HepG2 (cell line): ENCODE measurements around the gene CENPM. TPM values are rescaled to one million over a fixed set of nuclear protein-coding genes. Genes with fewer than 3 reads are reported as not detected.

Source experiments
- BRCA1 ChIP-seq: sonication (generic); formaldehyde crosslinking; IDR thresholded peaks from 2 replicates; pipeline ENCODE4 v1.4.0; 2020; ENCODE audit warnings: missing genetic modification reagents
- CREM ChIP-seq, 2 experiments: sonication (generic) in 1 of 2; formaldehyde crosslinking in 1 of 2; IDR thresholded peaks; 2 replicates each; pipeline versions ENCODE4 v1.4.0 to v1.6.1; 2016 to 2020; ENCODE audit warnings: antibody characterized with exemption in 1 of 2, mild to moderate bottlenecking in 1 of 2, missing genetic modification reagents in 1 of 2
- HES4 ChIP-seq: sonication (generic); formaldehyde crosslinking; IDR thresholded peaks from 2 replicates; pipeline ENCODE4 v1.9.0; 2021; ENCODE audit warnings: mild to moderate bottlenecking, missing genetic modification reagents, borderline replicate concordance
- MED1 ChIP-seq: sonication (generic); formaldehyde crosslinking; IDR thresholded peaks from 2 replicates; pipeline ENCODE4 v1.4.0; 2020; ENCODE audit warnings: missing genetic modification reagents
- PAXIP1 ChIP-seq: sonication (generic); formaldehyde crosslinking; conservative IDR thresholded peaks from 2 replicates; pipeline ENCODE4 v1.4.0; 2020; ENCODE audit warnings: mild to moderate bottlenecking, missing genetic modification reagents, moderate library complexity
- SALL1 ChIP-seq: sonication (generic); formaldehyde crosslinking; IDR thresholded peaks from 2 replicates; pipeline ENCODE4 v1.8.0; 2022; ENCODE audit warnings: mild to moderate bottlenecking, missing genetic modification reagents
- SAP130 ChIP-seq: IDR thresholded peaks from 2 replicates; pipeline ENCODE4 v1.6.1; 2016; ENCODE audit warnings: low read depth
- SMAD1 ChIP-seq: sonication (generic); formaldehyde crosslinking; IDR thresholded peaks from 2 replicates; pipeline ENCODE4 v1.4.0; 2020; ENCODE audit warnings: missing genetic modification reagents, low read depth, mild to moderate bottlenecking, borderline replicate concordance
- TRAFD1 ChIP-seq: sonication (generic); formaldehyde crosslinking; IDR thresholded peaks from 2 replicates; pipeline ENCODE4 v1.5.1; 2020; ENCODE audit warnings: missing genetic modification reagents, mild to moderate bottlenecking, borderline replicate concordance
- ZBTB25 ChIP-seq: IDR thresholded peaks from 2 replicates; pipeline ENCODE4 v1.6.1; 2018; ENCODE audit warnings: missing genetic modification reagents
- ZBTB8A ChIP-seq: sonication (generic); formaldehyde crosslinking; IDR thresholded peaks from 2 replicates; pipeline ENCODE4 v1.4.0; 2020; ENCODE audit warnings: mild to moderate bottlenecking, low read depth, missing genetic modification reagents, borderline replicate concordance
- ZFP91 ChIP-seq: sonication (generic); formaldehyde crosslinking; IDR thresholded peaks from 2 replicates; pipeline ENCODE4 v1.9.0; 2022; ENCODE audit warnings: missing genetic modification reagents, mild to moderate bottlenecking, borderline replicate concordance
- ZFX ChIP-seq: sonication (generic); formaldehyde crosslinking; IDR thresholded peaks from 2 replicates; pipeline ENCODE4 v1.4.0; 2020; ENCODE audit warnings: mild to moderate bottlenecking, low read depth, missing genetic modification reagents, moderate library complexity
- ZFY ChIP-seq: sonication (generic); formaldehyde crosslinking; IDR thresholded peaks from 2 replicates; pipeline ENCODE4 v1.4.0; 2020; ENCODE audit warnings: missing genetic modification reagents
- ZNF30 ChIP-seq: sonication (generic); formaldehyde crosslinking; IDR thresholded peaks from 2 replicates; pipeline ENCODE4 v1.5.0; 2020; ENCODE audit warnings: mild to moderate bottlenecking, missing genetic modification reagents
- ZNF629 ChIP-seq: sonication (generic); formaldehyde crosslinking; conservative IDR thresholded peaks from 2 replicates; pipeline ENCODE4 v1.5.0; 2020; ENCODE audit warnings: missing genetic modification reagents
- ZNF770 ChIP-seq: sonication (generic); formaldehyde crosslinking; IDR thresholded peaks from 2 replicates; pipeline ENCODE4 v1.5.0; 2020; ENCODE audit warnings: mild to moderate bottlenecking, missing genetic modification reagents
- polyA plus RNA-seq, 8 experiments: library from polyadenylated mRNA; depleted of rRNA in 3 of 8; stranded (reverse) in 7 of 8; unstranded in 1 of 8; fragments of >200 nt; fragmentation: Illumina TruSeq in 4 of 8; extraction: Trizol in 4 of 8; gene quantifications; 2 replicates each; pipeline versions ENCODE4 v1.2.1 to v1.2.3, GENCODE V29; 2011 to 2016; ENCODE audit warnings: low read depth in 4 of 8, missing spikeins in 1 of 8, mixed read lengths in 1 of 8; ENCODE audit not compliant: insufficient read depth in 1 of 8
- total RNA-seq, 5 experiments: library from RNA; depleted of rRNA; stranded (reverse); fragments of >200 nt; fragmentation: Illumina TruSeq; extraction: Trizol; gene quantifications; 2 replicates each; pipeline ENCODE4 v1.2.3, GENCODE V29; 2016; ENCODE audit warnings: low read depth in 1 of 5

Gene CENPM
- total and polyA plus RNA-seq, 2 of the 13 experiments (the other 11 are each of a cell fraction or from before 2014, with no cell fraction given): 11.2 to 37.3 TPM

GRCh38 chr22:41927813-41928212, 19.1 kb downstream of the CENPM start (continued):
- TF ChIP-seq MED1: peak; percentile 32; the same call in 1 of the 2 replicates
- peak; percentile 41; the same call in 1 of the 2 replicates for TF ChIP-seq SALL1 (CRISPR knock-in tag)
- TF ChIP-seq ZNF629 (CRISPR knock-in tag): no peak
- TF ChIP-seq BRCA1: no peak
- no peak for TF ChIP-seq ZNF30 (CRISPR knock-in tag)
- 0 out of 2 replicates have a peak, but pooled peaks have one; percentile 7 for TF ChIP-seq SMAD1 (CRISPR knock-in tag)
- 0 out of 2 replicates have a peak, but pooled peaks have one; percentile 21 for TF ChIP-seq HES4 (CRISPR knock-in tag)
- no peak for TF ChIP-seq ZBTB8A
- TF ChIP-seq SAP130: peak; percentile 11; the same call in 1 of the 2 replicates
- no peak for TF ChIP-seq ZBTB25
- TF ChIP-seq CREM (IDR thresholded peaks at IDR 0.05): 0 out of 2 replicates have a peak, but pooled peaks have one; percentile 17
- TF ChIP-seq CREM (CRISPR knock-in tag; IDR thresholded peaks at IDR 0.05): no peak
- TF ChIP-seq TRAFD1 (CRISPR knock-in tag): 0 out of 2 replicates have a peak, but pooled peaks have one; percentile 6
- TF ChIP-seq ZFY (CRISPR knock-in tag): peak; percentile 40; the same call in 1 of the 2 replicates
- TF ChIP-seq ZFX (CRISPR knock-in tag): peak; percentile 78
- TF ChIP-seq PAXIP1: peak; percentile 50; the same call in 1 of the 2 replicates
- 0 out of 2 replicates have a peak, but pooled peaks have one; percentile 28 for TF ChIP-seq ZNF770 (CRISPR knock-in tag)
- TF ChIP-seq ZFP91 (CRISPR knock-in tag): 0 out of 2 replicates have a peak, but pooled peaks have one; percentile 23
